SK-N-MC (cell line): ENCODE results near the gene SMAD6.

Experiments
- EZH2 ChIP-seq: fragments of 200-600 bp; sonication (generic); IDR thresholded peaks from one replicate; pipeline ENCODE4 v1.6.1; 2017; ENCODE audit warnings: antibody characterized with exemption
- FOXP2 ChIP-seq: optimal IDR thresholded peaks from 2 replicates; pipeline ENCODE3; 2011; ENCODE audit warnings: mild to moderate bottlenecking, moderate library complexity; ENCODE audit not compliant: insufficient read depth; ENCODE audit errors: extremely low read length, control extremely low read depth
- POLR2AphosphoS5 ChIP-seq: IDR thresholded peaks from 2 replicates; pipeline ENCODE4 v1.6.1; 2012; ENCODE audit warnings: mild to moderate bottlenecking, low read depth, low read length, borderline replicate concordance

DNA sequence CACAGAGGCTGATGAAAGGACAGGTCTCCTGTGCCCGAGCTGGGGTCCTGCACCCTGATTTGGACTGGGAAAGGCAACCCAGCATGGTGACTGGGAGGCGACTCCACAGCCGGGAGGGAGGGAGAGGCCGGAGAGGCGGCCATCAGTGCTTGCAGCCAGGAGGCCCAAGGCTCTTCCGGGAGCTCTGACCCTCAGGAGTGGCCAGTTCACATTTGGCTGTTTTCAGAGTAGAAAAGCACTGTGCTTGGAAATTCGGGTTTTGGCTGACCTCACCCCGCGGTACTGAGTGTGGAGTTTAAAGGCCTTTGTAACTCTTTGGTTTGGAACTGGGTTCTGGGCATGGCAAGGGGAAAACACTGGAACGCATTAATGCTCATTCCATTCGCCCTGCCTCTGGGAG is 31.9 kb downstream of the SMAD6 start:
- TF ChIP-seq POLR2AphosphoS5 (no peak), EZH2 (no peak), FOXP2 (no peak)
